ENCODE measurements around the gene PITX3.

DNA sequence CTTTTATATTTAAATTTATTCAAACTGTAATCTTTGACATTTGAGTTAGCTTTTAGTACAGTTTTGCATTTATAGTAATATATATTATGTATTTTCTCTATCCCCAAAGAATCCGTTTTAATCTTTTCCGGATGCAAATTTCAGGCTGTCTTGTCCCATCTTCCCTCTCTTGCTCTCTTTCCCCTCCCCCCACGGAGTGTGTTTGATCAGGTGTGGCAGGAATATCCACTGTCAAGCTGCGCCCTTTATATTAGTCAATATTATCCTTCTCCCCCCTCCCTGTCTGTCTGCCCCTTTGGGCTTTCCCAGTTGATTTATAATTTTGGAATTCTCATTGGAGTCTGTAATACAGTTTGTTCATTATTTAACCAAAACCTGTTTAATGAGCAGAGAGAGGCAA, 23.1 kb upstream of the PITX3 start:
- TF ChIP-seq POLR2A (IDR thresholded peaks at IDR 0.05; ENCODE audit: low read depth, low read length): no peak
- TF ChIP-seq, protein P1, sequence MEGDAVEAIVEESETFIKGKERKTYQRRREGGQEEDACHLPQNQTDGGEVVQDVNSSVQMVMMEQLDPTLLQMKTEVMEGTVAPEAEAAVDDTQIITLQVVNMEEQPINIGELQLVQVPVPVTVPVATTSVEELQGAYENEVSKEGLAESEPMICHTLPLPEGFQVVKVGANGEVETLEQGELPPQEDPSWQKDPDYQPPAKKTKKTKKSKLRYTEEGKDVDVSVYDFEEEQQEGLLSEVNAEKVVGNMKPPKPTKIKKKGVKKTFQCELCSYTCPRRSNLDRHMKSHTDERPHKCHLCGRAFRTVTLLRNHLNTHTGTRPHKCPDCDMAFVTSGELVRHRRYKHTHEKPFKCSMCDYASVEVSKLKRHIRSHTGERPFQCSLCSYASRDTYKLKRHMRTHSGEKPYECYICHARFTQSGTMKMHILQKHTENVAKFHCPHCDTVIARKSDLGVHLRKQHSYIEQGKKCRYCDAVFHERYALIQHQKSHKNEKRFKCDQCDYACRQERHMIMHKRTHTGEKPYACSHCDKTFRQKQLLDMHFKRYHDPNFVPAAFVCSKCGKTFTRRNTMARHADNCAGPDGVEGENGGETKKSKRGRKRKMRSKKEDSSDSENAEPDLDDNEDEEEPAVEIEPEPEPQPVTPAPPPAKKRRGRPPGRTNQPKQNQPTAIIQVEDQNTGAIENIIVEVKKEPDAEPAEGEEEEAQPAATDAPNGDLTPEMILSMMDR (IDR thresholded peaks at IDR 0.05; ENCODE audit: extremely low read depth in 1 of 2, insufficient read depth in 1 of 2, low read depth in 1 of 2, low read length in 2 of 2): no peak
- TF ChIP-seq POLR2AphosphoS5 (IDR thresholded peaks at IDR 0.05; ENCODE audit: insufficient read depth, low read depth, low read length): no peak
